ENCODE measurements around the gene FCN2.
A peak's percentile ranks its signal among the peaks of the same experiment; 100 is the strongest.

Gene FCN2

GRCh38 chr9:134892820-134893420, 12.3 kb downstream of the FCN2 start:
- Histone ChIP-seq H3K9me3 (no peaks in the 10 kb centered on the region; the same call in 1 of the 2 replicates), H3K4me3 (ENCODE audit: low read depth, low read length) (no peak overlapping the region), H3K27me3 (no peaks in the 10 kb centered on the region), H3K36me3 (no peaks in the 10 kb centered on the region), H3K4me1 (peaks cover 19% of the 10 kb centered on the region)
- DNase-seq, result no peak
- TF ChIP-seq CTCF (IDR thresholded peaks at IDR 0.05; ENCODE audit: low read depth, low read length), result no peak

- H3K4me3 ChIP-seq (ENCODE audit: low read depth, low read length), result no peak overlapping the region
These were observed 13.7 kb downstream of the FCN2 start for GRCh38 chr9:134894136-134894860.

GRCh38 chr9:134895097-134895496, 14.5 kb downstream of the FCN2 start:
- H3K36me3 ChIP-seq, result no peaks in the 10 kb centered on the region
- no peak for TF ChIP-seq CTCF (IDR thresholded peaks at IDR 0.05; ENCODE audit: low read depth, low read length)
- no peak for DNase-seq
- H3K9me3 ChIP-seq, result no peaks in the 10 kb centered on the region; the same call in 1 of the 2 replicates
- no peaks in the 10 kb centered on the region for H3K27me3 ChIP-seq
- H3K4me1 ChIP-seq, result peaks cover 27% of the 10 kb centered on the region
- no peak overlapping the region for H3K4me3 ChIP-seq (ENCODE audit: low read depth, low read length)

More at GRCh38 chr9:134894136-134894860, 13.7 kb downstream of the FCN2 start:
- no peak for TF ChIP-seq CTCF (IDR thresholded peaks at IDR 0.05; ENCODE audit: low read depth, low read length)
- Histone ChIP-seq H3K27me3 (no peaks in the 10 kb centered on the region), H3K4me1 (peaks cover 27% of the 10 kb centered on the region), H3K36me3 (no peaks in the 10 kb centered on the region), H3K9me3 (no peaks in the 10 kb centered on the region; the same call in 1 of the 2 replicates)
- no peak for DNase-seq

GRCh38 chr9:134895567-134895907, 14.9 kb downstream of the FCN2 start:
- TF ChIP-seq CTCF (IDR thresholded peaks at IDR 0.05; ENCODE audit: low read depth, low read length), result no peak
- Histone ChIP-seq H3K36me3 (no peaks in the 10 kb centered on the region), H3K27me3 (no peaks in the 10 kb centered on the region), H3K4me3 (ENCODE audit: low read depth, low read length) (no peak overlapping the region), H3K9me3 (no peaks in the 10 kb centered on the region; the same call in 1 of the 2 replicates), H3K4me1 (peaks cover 27% of the 10 kb centered on the region)
- no peak for DNase-seq

- no peaks in the 10 kb centered on the region; the same call in 1 of the 2 replicates for H3K9me3 ChIP-seq
- peak overlapping the region; percentile 30 for H3K4me3 ChIP-seq (ENCODE audit: low read depth, low read length)
- DNase-seq, result peak; percentile 81
- no peaks in the 10 kb centered on the region for H3K27me3 ChIP-seq
- TF ChIP-seq CTCF (IDR thresholded peaks at IDR 0.05; ENCODE audit: low read depth, low read length), result no peak
- H3K4me1 ChIP-seq, result peaks cover 27% of the 10 kb centered on the region
- H3K36me3 ChIP-seq, result no peaks in the 10 kb centered on the region
These were observed 15.6 kb downstream of the FCN2 start for GRCh38 chr9:134895908-134896833.
